ENCODE results near the gene COQ8A. TPM values are rescaled to one million over a fixed set of nuclear protein-coding genes. Genes with fewer than 3 reads are reported as not detected.
"Not testable (repeated sequence)": the region's sequence is repeated elsewhere in the genome, so short reads cannot be mapped to it uniquely, and the experiment has no call there.

COQ8A gene
- total RNA-seq, 8 experiments from 2014 or later, result 12.8 to 31.6 (median 22.9) TPM

- H3K4me3 ChIP-seq, result no peak overlapping the region
- H3K4me1 ChIP-seq (replicated peaks in 1 of 2), result peaks cover 13 to 17% of the 10 kb centered on the region in 2 donors
- no peak overlapping the region for H3K27ac ChIP-seq
- in situ Hi-C loops (cut with MboI; ENCODE audit: low pct_unique_long_range_greater_than_20kb in 2 of 9, low sequenced_read_pairs in 9 of 9, unreplicated experiment in 9 of 9), result loop anchor here in 1 of 9 experiments (25.0 kb wide), 1 partner anchor 311 kb away; no protein-coding TSS in a partner anchor
- no peak for ATAC-seq (replicated peaks in 6 of 8)
- WGBS, 10 experiments, result 0 to 100% (median 67%) methylated on average over 1 to 2 of the region's 2 CpGs; no CpG with 5 or more reads in 4 of the 10 experiments
These were observed 8.0 kb downstream of the COQ8A start for GRCh38 chr1:226948051-226948450.

DNA sequence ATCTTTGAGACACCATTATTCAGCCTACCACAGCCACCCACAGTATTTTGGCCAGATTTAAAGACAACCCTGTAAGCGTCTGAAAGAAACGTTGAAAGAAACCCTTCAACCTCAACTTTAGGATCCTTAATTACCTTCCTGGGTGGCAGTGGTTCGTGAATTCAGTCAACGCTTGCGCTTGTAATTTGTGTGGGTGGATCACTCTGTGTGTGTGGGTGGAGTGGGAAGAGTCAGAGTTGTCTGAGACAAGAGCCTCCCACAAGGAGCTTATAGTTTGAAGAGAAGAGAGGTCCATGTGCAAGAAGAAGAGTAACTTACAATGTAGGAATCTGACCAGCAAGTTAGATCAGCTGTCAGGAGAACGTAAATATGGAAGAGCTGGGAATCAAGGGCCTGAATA lies 8.4 kb downstream of the COQ8A start:
- ATAC-seq (replicated peaks in 6 of 8), result no peak
- Histone ChIP-seq H3K4me1 (replicated peaks in 1 of 2) (peaks cover 13 to 17% of the 10 kb centered on the region in 2 donors), H3K27ac (no peak overlapping the region), H3K4me3 (no peak overlapping the region)
- WGBS, 10 experiments, result 67 to 100% (median 97%) methylated on average over 1 to 6 of the region's 6 CpGs; no CpG with 5 or more reads in 3 of the 10 experiments
- in situ Hi-C loops (cut with MboI; ENCODE audit: low pct_unique_long_range_greater_than_20kb in 2 of 9, low sequenced_read_pairs in 9 of 9, unreplicated experiment in 9 of 9), result loop anchor here in 1 of 9 experiments (25.0 kb wide), 1 partner anchor 311 kb away; no protein-coding TSS in a partner anchor

DNA sequence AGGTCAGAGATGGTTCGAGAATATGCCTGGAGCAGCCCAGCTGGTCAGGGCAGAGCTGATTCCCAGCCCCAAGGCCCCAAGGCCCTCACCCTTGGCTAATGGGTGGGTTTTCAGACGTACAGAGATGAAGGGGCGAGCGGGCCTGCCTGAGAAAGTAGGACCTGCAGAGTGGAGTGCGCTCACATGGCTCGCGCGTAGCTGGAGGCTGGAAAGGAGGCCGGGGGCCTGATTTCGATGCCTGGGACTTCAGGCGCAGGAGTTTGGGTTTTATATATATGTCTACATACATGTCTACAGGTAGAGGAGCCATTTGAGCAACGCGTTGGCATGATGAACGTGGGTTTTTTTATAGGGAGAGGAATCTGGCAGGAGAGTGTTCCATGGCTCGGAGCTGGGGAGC lies 8.9 kb downstream of the COQ8A start:
- ATAC-seq (replicated peaks in 6 of 8), result no peak
- 80 to 100% (median 95%) methylated on average over 2 to 12 of the region's 15 CpGs; no CpG with 5 or more reads in 3 of the 10 experiments for WGBS, 10 experiments
- no peak overlapping the region for H3K27ac ChIP-seq
- in situ Hi-C loops (cut with MboI; ENCODE audit: low pct_unique_long_range_greater_than_20kb in 2 of 9, low sequenced_read_pairs in 9 of 9, unreplicated experiment in 9 of 9), result loop anchor here in 1 of 9 experiments (25.0 kb wide), 1 partner anchor 312 kb away; no protein-coding TSS in a partner anchor
- peaks cover 13 to 15% of the 10 kb centered on the region in 2 donors for H3K4me1 ChIP-seq (replicated peaks in 1 of 2)
- H3K4me3 ChIP-seq, result no peak overlapping the region

- Histone ChIP-seq H3K4me3 (no peak overlapping the region), H3K27ac (no peak overlapping the region), H3K4me1 (replicated peaks in 1 of 2) (peaks cover 12 to 13% of the 10 kb centered on the region in 2 donors)
- in situ Hi-C loops (cut with MboI; ENCODE audit: low pct_unique_long_range_greater_than_20kb in 2 of 9, low sequenced_read_pairs in 9 of 9, unreplicated experiment in 9 of 9), result loop anchor here in 1 of 9 experiments (25.0 kb wide), 1 partner anchor 312 kb away; no protein-coding TSS in a partner anchor
- no peak for ATAC-seq (replicated peaks in 6 of 8)
- WGBS, 10 experiments, result 85 to 100% (median 89%) methylated on average over 2 to 3 of the region's 3 CpGs; no CpG with 5 or more reads in 5 of the 10 experiments
These were observed 9.3 kb downstream of the COQ8A start for GRCh38 chr1:226949401-226949800.

- Histone ChIP-seq H3K27ac (no peak overlapping the region), H3K4me3 (no peak overlapping the region), H3K4me1 (replicated peaks in 1 of 2) (peaks cover 5 to 7% of the 10 kb centered on the region in 2 donors)
- ATAC-seq (replicated peaks in 6 of 8), result no peak
- WGBS, 10 experiments, result 38 to 100% (median 94%) methylated on average over 1 of the region's 1 CpG; no CpG with 5 or more reads in 4 of the 10 experiments
- in situ Hi-C loops (cut with MboI; ENCODE audit: low pct_unique_long_range_greater_than_20kb in 2 of 9, low sequenced_read_pairs in 9 of 9, unreplicated experiment in 9 of 9), result no loop called here
These were observed 10.2 kb downstream of the COQ8A start for GRCh38 chr1:226950316-226950715.

- 33 to 80% (median 50%) methylated on average over 1 to 4 of the region's 6 CpGs; no CpG with 5 or more reads in 6 of the 10 experiments for WGBS, 10 experiments
- H3K4me1 ChIP-seq (replicated peaks in 1 of 2), result peaks cover 0 to 1% of the 10 kb centered on the region in 2 donors
- H3K4me3 ChIP-seq, result no peak overlapping the region
- ATAC-seq (replicated peaks in 6 of 8), result no peak
- H3K27ac ChIP-seq, result no peak overlapping the region
- in situ Hi-C loops (cut with MboI; ENCODE audit: low pct_unique_long_range_greater_than_20kb in 2 of 9, low sequenced_read_pairs in 9 of 9, unreplicated experiment in 9 of 9), result no loop called here
These were observed 10.8 kb downstream of the COQ8A start for GRCh38 chr1:226950871-226951270.

- no peaks in the 10 kb centered on the region for H3K4me1 ChIP-seq (replicated peaks in 1 of 2)
- ATAC-seq (replicated peaks in 6 of 8), result no peak
- H3K4me3 ChIP-seq, result no peak overlapping the region
- H3K27ac ChIP-seq, result no peak overlapping the region
- in situ Hi-C loops (cut with MboI; ENCODE audit: low pct_unique_long_range_greater_than_20kb in 2 of 9, low sequenced_read_pairs in 9 of 9, unreplicated experiment in 9 of 9), result no loop called here
- WGBS, 10 experiments, result 56 to 96% (median 86%) methylated on average over 3 to 12 of the region's 12 CpGs
These were observed 11.4 kb downstream of the COQ8A start for GRCh38 chr1:226951286-226952117.

DNA sequence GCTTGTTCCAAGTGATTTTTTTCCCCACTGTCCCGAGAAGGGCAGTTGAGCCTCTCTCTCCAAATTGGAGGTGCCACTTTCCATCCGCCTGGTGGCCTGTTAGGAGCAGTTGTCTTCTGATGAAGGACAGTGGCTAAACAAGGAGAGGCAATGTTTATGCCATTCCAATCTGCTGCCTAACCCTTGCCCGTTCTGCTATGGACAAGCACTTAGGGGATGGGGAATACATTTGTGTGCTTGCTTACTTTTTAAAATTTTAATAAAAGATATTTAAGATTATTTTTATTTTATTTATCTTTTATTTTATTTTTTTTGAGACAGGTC lies 12.0 kb downstream of the COQ8A start:
- no peak overlapping the region for H3K27ac ChIP-seq
- H3K4me1 ChIP-seq (replicated peaks in 1 of 2), result no peaks in the 10 kb centered on the region
- H3K4me3 ChIP-seq, result no peak overlapping the region
- in situ Hi-C loops (cut with MboI; ENCODE audit: low pct_unique_long_range_greater_than_20kb in 2 of 9, low sequenced_read_pairs in 9 of 9, unreplicated experiment in 9 of 9), result no loop called here
- 40 to 100% (median 97%) methylated on average over 1 to 3 of the region's 3 CpGs for WGBS, 10 experiments
- ATAC-seq (replicated peaks in 6 of 8), result no peak

GRCh38 chr1:226953175-226953800 lies 13.2 kb downstream of the COQ8A start:
- H3K4me1 ChIP-seq (replicated peaks in 1 of 2), result no peaks in the 10 kb centered on the region
- WGBS, 10 experiments, result 60 to 96% (median 89%) methylated on average over 1 to 10 of the region's 11 CpGs; no CpG with 5 or more reads in 1 of the 10 experiments
- no peak overlapping the region for H3K27ac ChIP-seq
- H3K4me3 ChIP-seq, result no peak overlapping the region
- in situ Hi-C loops (cut with MboI; ENCODE audit: low pct_unique_long_range_greater_than_20kb in 2 of 9, low sequenced_read_pairs in 9 of 9, unreplicated experiment in 9 of 9), result no loop called here
- no peak for ATAC-seq (replicated peaks in 6 of 8)

GRCh38 chr1:226954337-226954736 lies 14.2 kb downstream of the COQ8A start:
- no peak overlapping the region for H3K4me3 ChIP-seq
- in situ Hi-C loops (cut with MboI; ENCODE audit: low pct_unique_long_range_greater_than_20kb in 2 of 9, low sequenced_read_pairs in 9 of 9, unreplicated experiment in 9 of 9), result no loop called here
- WGBS, 10 experiments, result 100% methylated on average over 1 to 3 of the region's 6 CpGs; no CpG with 5 or more reads in 6 of the 10 experiments
- no peaks in the 10 kb centered on the region for H3K4me1 ChIP-seq (replicated peaks in 1 of 2)
- H3K27ac ChIP-seq, result no peak overlapping the region
- no peak for ATAC-seq (replicated peaks in 6 of 8)

GRCh38 chr1:226954777-226955176 lies 14.7 kb downstream of the COQ8A start:
- ATAC-seq (replicated peaks in 6 of 8), result peak in 1 of 8 experiments; percentile 45
- Histone ChIP-seq H3K4me1 (replicated peaks in 1 of 2) (no peaks in the 10 kb centered on the region), H3K4me3 (no peak overlapping the region), H3K27ac (no peak overlapping the region)
- in situ Hi-C loops (cut with MboI; ENCODE audit: low pct_unique_long_range_greater_than_20kb in 2 of 9, low sequenced_read_pairs in 9 of 9, unreplicated experiment in 9 of 9), result no loop called here
- 20 to 89% (median 83%) methylated on average over 1 to 4 of the region's 4 CpGs; no CpG with 5 or more reads in 5 of the 10 experiments for WGBS, 10 experiments

GRCh38 chr1:226955857-226956256 lies 15.8 kb downstream of the COQ8A start:
- H3K27ac ChIP-seq; H3K4me3 ChIP-seq; ATAC-seq (replicated peaks in 6 of 8); in situ Hi-C loops (cut with MboI; ENCODE audit: low pct_unique_long_range_greater_than_20kb in 2 of 9, low sequenced_read_pairs in 9 of 9, unreplicated experiment in 9 of 9); H3K4me1 ChIP-seq (replicated peaks in 1 of 2): not testable (repeated sequence)
- 63 to 100% (median 100%) methylated on average over 1 of the region's 2 CpGs; no CpG with 5 or more reads in 7 of the 10 experiments for WGBS, 10 experiments

Data from motor neuron (in vitro differentiated cells).